Measurements from ENCODE around the gene KDM6A.
"Not testable (repeated sequence)": the region's sequence is repeated elsewhere in the genome, so short reads cannot be mapped to it uniquely, and the experiment has no call there.

Gene KDM6A

GRCh38 chrX:44872821-44873414 is at the start of gene KDM6A:
TSS of gene KDM6A (plus strand) at chrX:44873188. CDS start at chrX:44873552, 364 bp downstream.
- no peaks in the 10 kb centered on the region for H3K36me3 Mint-ChIP-seq (ENCODE audit: low read depth)
- intact Hi-C loops (cut with micrococcal nuclease) = loop anchor here (5.0 to 10.0 kb wide), 2 partner anchors 44 to 328 kb away; partner anchors contain the start of gene FUNDC1
- no peaks in the 10 kb centered on the region for H3K9me3 Mint-ChIP-seq
- H3K4me3 Mint-ChIP-seq = peak within 1 kb of the TSS; percentile 79
- peak within 1 kb of the TSS; percentile 89 for H3K27ac Mint-ChIP-seq
- H3K27me3 Mint-ChIP-seq = no peaks in the 10 kb centered on the region
- H3K4me1 Mint-ChIP-seq (ENCODE audit: low read depth) = no peaks in the 10 kb centered on the region

GRCh38 chrX:44823193-44823592 is 49.8 kb upstream of the KDM6A start:
- H3K4me1 Mint-ChIP-seq (ENCODE audit: low read depth); H3K9me3 Mint-ChIP-seq; H3K27ac Mint-ChIP-seq; H3K27me3 Mint-ChIP-seq; intact Hi-C loops (cut with micrococcal nuclease); H3K4me3 Mint-ChIP-seq; H3K36me3 Mint-ChIP-seq (ENCODE audit: low read depth): not testable (repeated sequence)

GRCh38 chrX:44828008-44828605 is 44.9 kb upstream of the KDM6A start:
- Mint-ChIP-seq H3K9me3 (no peaks in the 10 kb centered on the region), H3K4me1 (ENCODE audit: low read depth) (no peaks in the 10 kb centered on the region), H3K36me3 (ENCODE audit: low read depth) (no peaks in the 10 kb centered on the region), H3K4me3 (no peak overlapping the region), H3K27ac (no peak overlapping the region), H3K27me3 (no peaks in the 10 kb centered on the region)
- intact Hi-C loops (cut with micrococcal nuclease) = no loop called here

GRCh38 chrX:44829832-44830231 is 43.2 kb upstream of the KDM6A start:
- intact Hi-C loops (cut with micrococcal nuclease) = no loop called here
- Mint-ChIP-seq H3K9me3 (no peaks in the 10 kb centered on the region), H3K27me3 (no peaks in the 10 kb centered on the region), H3K4me3 (no peak overlapping the region), H3K27ac (no peak overlapping the region), H3K4me1 (ENCODE audit: low read depth) (no peaks in the 10 kb centered on the region), H3K36me3 (ENCODE audit: low read depth) (no peaks in the 10 kb centered on the region)

- Mint-ChIP-seq H3K9me3 (no peaks in the 10 kb centered on the region), H3K36me3 (ENCODE audit: low read depth) (no peaks in the 10 kb centered on the region), H3K27me3 (no peaks in the 10 kb centered on the region), H3K27ac (no peak overlapping the region), H3K4me3 (no peak overlapping the region), H3K4me1 (ENCODE audit: low read depth) (no peaks in the 10 kb centered on the region)
- intact Hi-C loops (cut with micrococcal nuclease) = no loop called here
These were observed 30.3 kb upstream of the KDM6A start for GRCh38 chrX:44842550-44843317.

- Mint-ChIP-seq H3K9me3 (no peaks in the 10 kb centered on the region), H3K27ac (no peak overlapping the region), H3K36me3 (ENCODE audit: low read depth) (no peaks in the 10 kb centered on the region), H3K4me3 (no peak overlapping the region), H3K4me1 (ENCODE audit: low read depth) (no peaks in the 10 kb centered on the region), H3K27me3 (no peaks in the 10 kb centered on the region)
- intact Hi-C loops (cut with micrococcal nuclease) = no loop called here
These were observed 29.7 kb upstream of the KDM6A start for GRCh38 chrX:44843318-44843702.

- no peak within 1 kb of the TSS for H3K27ac Mint-ChIP-seq
- no peak within 1 kb of the TSS for H3K4me3 Mint-ChIP-seq
- H3K27me3 Mint-ChIP-seq = no peaks in the 10 kb centered on the region
- H3K9me3 Mint-ChIP-seq = no peaks in the 10 kb centered on the region
- H3K36me3 Mint-ChIP-seq (ENCODE audit: low read depth) = no peaks in the 10 kb centered on the region
- intact Hi-C loops (cut with micrococcal nuclease) = no loop called here
- no peaks in the 10 kb centered on the region for H3K4me1 Mint-ChIP-seq (ENCODE audit: low read depth)
These were observed 29.2 kb upstream of the KDM6A start, which contains the start of gene DUSP21 for GRCh38 chrX:44843753-44844152. TSS of gene DUSP21 (plus strand) at chrX:44844021. CDS start at chrX:44844133, 112 bp downstream.

GRCh38 chrX:44844204-44844603 is 28.8 kb upstream of the KDM6A start:
- H3K27me3 Mint-ChIP-seq = no peaks in the 10 kb centered on the region
- no peaks in the 10 kb centered on the region for H3K36me3 Mint-ChIP-seq (ENCODE audit: low read depth)
- no peaks in the 10 kb centered on the region for H3K4me1 Mint-ChIP-seq (ENCODE audit: low read depth)
- H3K27ac Mint-ChIP-seq = no peak overlapping the region
- H3K9me3 Mint-ChIP-seq = no peaks in the 10 kb centered on the region
- intact Hi-C loops (cut with micrococcal nuclease) = no loop called here
- H3K4me3 Mint-ChIP-seq = no peak overlapping the region

- H3K27ac Mint-ChIP-seq; H3K4me1 Mint-ChIP-seq (ENCODE audit: low read depth); H3K9me3 Mint-ChIP-seq; intact Hi-C loops (cut with micrococcal nuclease); H3K36me3 Mint-ChIP-seq (ENCODE audit: low read depth); H3K4me3 Mint-ChIP-seq; H3K27me3 Mint-ChIP-seq: not testable (repeated sequence)
These were observed 22.1 kb upstream of the KDM6A start for GRCh38 chrX:44850891-44851290.

- no peaks in the 10 kb centered on the region for H3K4me1 Mint-ChIP-seq (ENCODE audit: low read depth)
- H3K27ac Mint-ChIP-seq = no peak overlapping the region
- H3K4me3 Mint-ChIP-seq = no peak overlapping the region
- no peaks in the 10 kb centered on the region for H3K9me3 Mint-ChIP-seq
- H3K27me3 Mint-ChIP-seq = no peaks in the 10 kb centered on the region
- intact Hi-C loops (cut with micrococcal nuclease) = loop anchor here (5.0 to 10.0 kb wide), 2 partner anchors 46 to 326 kb away; partner anchors contain the start of gene FUNDC1
- H3K36me3 Mint-ChIP-seq (ENCODE audit: low read depth) = no peaks in the 10 kb centered on the region
These were observed 1.8 kb upstream of the KDM6A start for GRCh38 chrX:44871114-44871645.

GRCh38 chrX:44871931-44872820 is 812 bp upstream of the KDM6A start:
- Mint-ChIP-seq H3K4me3 (peak overlapping the region; percentile 79), H3K36me3 (ENCODE audit: low read depth) (no peaks in the 10 kb centered on the region), H3K4me1 (ENCODE audit: low read depth) (no peaks in the 10 kb centered on the region), H3K27ac (peak overlapping the region; percentile 89), H3K27me3 (no peaks in the 10 kb centered on the region), H3K9me3 (no peaks in the 10 kb centered on the region)
- intact Hi-C loops (cut with micrococcal nuclease) = loop anchor here (5.0 to 10.0 kb wide), 2 partner anchors 45 to 327 kb away; partner anchors contain the start of gene FUNDC1

GRCh38 chrX:44873415-44874276 is 658 bp downstream of the KDM6A start:
- intact Hi-C loops (cut with micrococcal nuclease) = loop anchor here (5.0 to 10.0 kb wide), 2 partner anchors 44 to 329 kb away; partner anchors contain the start of gene FUNDC1
- no peaks in the 10 kb centered on the region for H3K9me3 Mint-ChIP-seq
- peak overlapping the region; percentile 79 for H3K4me3 Mint-ChIP-seq
- no peaks in the 10 kb centered on the region for H3K36me3 Mint-ChIP-seq (ENCODE audit: low read depth)
- H3K4me1 Mint-ChIP-seq (ENCODE audit: low read depth) = no peaks in the 10 kb centered on the region
- no peaks in the 10 kb centered on the region for H3K27me3 Mint-ChIP-seq
- H3K27ac Mint-ChIP-seq = peak overlapping the region; percentile 89

Measured in dendritic cell treated with granulocyte-macrophage colony-stimulating factor and Interleukin-4, amounts not matched to agents 40 ng/mL and 50 ng/mL, for 4 days (primary cell).